GM12873 (cell line): ENCODE results near the gene ECT2L.

Experiments used
- CTCF ChIP-seq: IDR thresholded peaks from 2 replicates; pipeline ENCODE4 v1.5.1; 2012; ENCODE audit warnings: low read depth, mild to moderate bottlenecking, moderate library complexity, low read length, control low read depth; ENCODE audit not compliant: insufficient read depth; ENCODE audit errors: missing control alignments

The ECT2L gene

GRCh38 chr6:138818496-138819194 is 22.8 kb downstream of the ECT2L start:
- TF ChIP-seq CTCF: no peak

GRCh38 chr6:138821519-138821918 is 25.6 kb downstream of the ECT2L start:
- no peak for TF ChIP-seq CTCF

- TF ChIP-seq CTCF: no peak
Observed at GRCh38 chr6:138824482-138825144, 28.7 kb downstream of the ECT2L start.

GRCh38 chr6:138830248-138830647 is 34.4 kb downstream of the ECT2L start:
- no peak for TF ChIP-seq CTCF

GRCh38 chr6:138832182-138832581 is 36.3 kb downstream of the ECT2L start:
- TF ChIP-seq CTCF: no peak

- no peak for TF ChIP-seq CTCF
Observed at GRCh38 chr6:138833816-138834539, 38.1 kb downstream of the ECT2L start.

GRCh38 chr6:138837246-138837645 is 41.4 kb downstream of the ECT2L start:
- no peak for TF ChIP-seq CTCF
